HTR-8/SVneo (cell line): ENCODE data around the gene MSI2.

ENCODE experiments used
- DNase-seq: peaks from one replicate; pipeline ENCODE4 v3.0.0; 2011; ENCODE audit warnings: low spot score, mixed read lengths; ENCODE audit not compliant: insufficient read length
- FAIRE-seq: peaks from 2 replicates; lab custom pipeline; 2011; peaks lifted over from hg19 to GRCh38; lab: Jason Lieb, UNC

MSI2 gene

DNA sequence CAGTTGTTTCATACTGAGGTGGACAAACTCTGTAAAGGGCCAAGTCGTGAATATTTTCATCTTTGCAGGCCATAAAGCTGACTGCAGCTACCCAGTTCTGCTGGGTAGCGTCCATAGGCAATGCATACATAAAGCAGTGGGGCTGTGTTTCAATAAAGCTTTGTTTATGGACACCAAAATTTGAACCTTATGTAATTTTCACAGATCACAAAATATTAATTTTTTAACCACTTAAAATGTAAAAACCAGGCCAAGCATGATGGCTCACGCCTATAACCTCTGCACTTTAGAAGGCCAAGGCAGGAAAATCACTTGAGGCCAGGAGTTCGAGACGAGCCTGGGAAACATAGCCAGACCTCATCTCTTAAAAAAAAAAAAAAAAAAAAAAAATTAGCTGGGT is 340.8 kb downstream of the MSI2 start:
- DNase-seq (no peak), FAIRE-seq (no peak)

DNA sequence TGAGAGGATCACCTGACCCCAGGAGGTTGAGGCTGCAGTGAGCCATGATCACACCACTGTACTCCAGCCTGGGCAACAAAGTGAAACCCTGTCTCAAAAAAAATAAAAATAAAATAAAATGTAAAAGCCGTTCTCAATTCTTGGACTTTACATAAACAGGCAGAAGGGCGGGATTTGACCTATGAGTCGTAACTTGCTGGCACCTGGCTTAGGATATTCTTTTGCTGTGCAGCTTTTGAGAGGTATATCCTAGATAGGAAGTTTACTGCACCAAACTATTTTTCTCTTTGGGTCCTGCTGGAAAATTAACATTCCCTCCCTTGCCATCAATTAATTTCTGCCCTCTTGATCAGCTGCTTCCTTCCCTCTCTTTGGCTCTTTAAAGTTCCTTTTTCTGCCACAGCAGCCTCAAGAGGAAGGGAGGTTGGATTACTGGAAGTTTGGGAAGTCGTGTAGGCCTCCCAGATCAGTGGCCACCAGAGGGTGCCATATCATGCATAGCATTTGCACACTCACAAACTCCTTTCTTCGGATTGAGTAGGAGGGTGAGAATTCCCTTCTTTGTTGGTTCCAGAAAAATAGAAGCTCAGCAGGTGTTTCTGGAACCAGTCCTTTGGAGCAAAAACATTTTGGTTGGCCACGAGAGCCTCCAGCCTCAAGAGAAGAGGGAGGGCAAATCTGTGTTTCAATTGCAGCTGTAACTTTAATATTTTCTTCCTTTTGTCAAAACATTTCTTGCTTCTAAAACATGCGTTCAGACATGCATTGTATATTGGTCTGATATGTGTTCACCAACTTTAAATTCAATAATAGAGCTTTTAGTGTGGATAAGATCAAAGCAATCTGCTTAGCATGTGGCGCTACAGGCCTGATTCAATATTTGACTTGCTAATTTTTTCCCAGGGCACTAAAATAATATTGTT is 341.5 kb downstream of the MSI2 start:
- peak; percentile 83 for DNase-seq
- FAIRE-seq: peak; percentile 58

DNA sequence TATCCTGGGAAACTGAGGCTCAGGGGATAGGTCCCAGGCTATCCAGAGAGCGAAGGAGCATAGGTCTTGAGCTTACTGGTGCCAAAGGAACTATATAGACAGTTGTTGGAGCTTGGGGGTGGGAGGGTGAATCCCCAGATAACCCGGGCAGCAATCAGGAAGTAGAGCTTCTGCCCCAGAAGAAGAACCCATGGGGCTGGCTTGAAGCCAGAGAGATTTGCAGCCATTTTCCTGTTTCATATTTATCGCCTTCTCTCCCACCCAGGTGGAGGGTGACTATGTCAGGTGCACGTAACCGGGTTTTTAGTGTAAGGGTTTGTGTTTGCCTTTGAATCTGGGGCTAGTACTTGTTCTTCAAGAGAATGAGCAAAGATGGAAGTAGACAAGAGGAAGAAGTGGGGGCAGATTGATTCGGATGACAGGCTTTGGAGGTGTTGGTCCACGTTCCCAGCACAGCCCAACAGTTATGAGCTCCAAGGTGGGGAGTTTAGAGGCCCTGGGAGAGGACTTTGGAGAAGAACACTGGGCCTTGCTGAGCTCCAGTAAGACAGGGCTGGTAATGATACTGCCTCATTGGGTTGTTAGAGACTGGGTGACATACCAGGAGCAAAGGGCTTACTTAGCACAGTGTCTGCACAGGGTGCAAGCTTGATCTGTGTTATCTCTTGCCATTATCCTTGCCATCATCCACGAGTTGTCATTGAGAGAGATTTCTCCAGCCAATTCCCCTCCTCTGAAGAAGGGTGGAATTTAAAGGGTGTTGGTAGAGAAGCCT is 343.1 kb downstream of the MSI2 start:
- FAIRE-seq: peak; percentile 46
- no peak for DNase-seq

DNA sequence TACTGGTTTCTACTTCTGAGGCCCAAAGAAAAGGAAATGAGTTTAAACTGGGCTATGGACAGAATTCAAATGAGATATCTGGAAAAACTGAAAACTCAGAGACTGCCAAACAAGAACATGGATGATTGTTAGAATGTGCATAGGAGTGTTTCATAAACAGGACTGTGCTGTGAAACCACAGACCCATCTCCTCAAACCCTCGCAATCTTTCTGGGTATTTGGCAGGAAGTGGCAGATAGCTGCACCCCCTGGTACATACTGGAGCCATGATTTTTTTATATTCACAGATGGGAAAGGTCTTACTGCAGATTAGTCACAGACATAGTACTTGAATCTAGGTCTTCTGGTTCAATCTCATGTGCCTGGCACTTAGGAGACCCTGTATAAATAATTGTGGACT is 343.8 kb downstream of the MSI2 start:
- DNase-seq (no peak), FAIRE-seq (no peak)

DNA sequence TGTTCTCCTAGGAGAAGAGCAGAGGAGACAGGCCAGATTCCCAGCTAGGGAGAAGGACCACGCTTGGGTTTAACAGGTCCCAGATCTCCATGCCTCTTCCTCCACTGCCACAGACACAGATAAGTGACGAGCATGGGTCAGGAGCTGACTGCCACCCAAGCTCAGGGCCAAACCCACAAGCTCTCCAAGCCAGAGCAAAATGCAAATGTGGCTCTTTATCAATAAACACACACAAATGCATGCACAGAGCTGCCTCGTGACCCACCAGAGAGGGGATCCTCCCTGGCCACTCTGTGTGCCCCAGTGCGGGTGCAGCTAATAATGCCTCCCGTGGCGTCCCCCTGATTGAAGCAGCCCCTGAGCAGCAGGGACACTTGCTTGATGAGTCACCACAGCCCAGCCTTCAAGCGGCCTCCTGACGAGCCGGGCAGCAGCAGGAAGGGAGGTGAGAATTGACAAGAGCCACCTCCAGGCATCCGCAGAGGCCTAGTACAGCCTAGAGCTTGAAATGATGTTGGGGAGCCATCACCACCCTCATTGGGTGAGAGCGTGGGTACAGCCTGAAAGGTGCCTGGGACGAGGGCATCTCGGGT is 344.9 kb downstream of the MSI2 start:
- FAIRE-seq: no peak
- DNase-seq: no peak

DNA sequence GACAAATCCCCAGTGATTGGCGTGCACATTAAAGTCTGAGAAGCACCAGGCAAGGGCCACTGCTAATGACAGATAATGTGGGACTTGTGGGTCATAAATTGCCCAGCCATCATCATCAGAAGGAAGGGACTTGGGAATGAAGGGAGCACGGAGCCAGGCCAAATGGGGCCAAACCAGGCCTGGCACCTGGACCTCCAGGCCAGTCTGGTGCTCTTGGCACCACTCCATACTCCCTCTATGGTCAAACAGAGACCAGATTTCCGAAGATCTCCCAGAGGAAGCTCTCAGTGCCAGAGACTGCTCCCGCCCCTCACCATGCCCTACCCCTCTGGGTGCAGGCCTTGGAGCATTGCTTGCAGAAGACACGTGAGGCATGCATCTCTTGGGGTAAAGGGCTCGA is 346.6 kb downstream of the MSI2 start:
- FAIRE-seq (no peak), DNase-seq (no peak)

DNA sequence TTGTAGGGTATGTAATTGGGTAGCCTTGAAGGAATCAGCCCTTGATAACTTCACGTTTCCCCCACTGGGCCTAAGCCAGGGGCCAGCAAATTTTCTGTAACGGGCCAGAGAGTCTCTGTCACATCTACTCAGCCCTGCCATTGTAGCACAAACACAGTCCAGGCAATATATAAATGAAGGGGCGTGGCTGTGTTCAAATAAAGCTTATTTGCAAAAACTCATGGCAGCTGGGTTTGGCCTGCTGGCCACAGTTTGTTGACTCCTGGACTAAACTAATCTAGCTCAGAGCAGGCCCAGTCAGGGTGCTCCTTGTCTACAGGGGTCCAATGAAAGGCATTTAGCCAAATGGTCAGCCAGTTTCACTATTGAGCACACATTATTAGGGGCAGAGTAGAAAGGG is 347.2 kb downstream of the MSI2 start:
- no peak for FAIRE-seq

DNA sequence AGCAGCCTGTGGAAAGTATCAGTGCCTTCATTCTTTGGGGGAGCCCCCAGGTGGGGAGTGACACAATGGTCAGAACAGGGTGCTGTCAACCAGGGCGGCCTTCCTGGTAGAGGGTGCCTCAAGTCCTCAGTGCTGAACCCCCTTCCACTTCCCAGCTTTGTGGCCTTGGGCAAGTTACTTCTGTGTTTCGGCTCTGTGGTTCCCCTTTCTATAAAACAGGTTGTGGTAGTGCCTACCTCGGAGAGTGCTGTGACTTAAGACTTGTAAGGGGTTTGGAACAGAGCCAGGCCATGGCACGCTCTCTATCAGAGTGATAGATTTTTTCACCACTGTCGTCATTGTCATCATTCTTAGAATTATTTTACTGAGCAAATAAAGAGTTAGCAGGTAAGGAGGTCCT is 347.7 kb downstream of the MSI2 start:
- FAIRE-seq: peak; percentile 16
- no peak for DNase-seq

More for the DNA sequence above, 347.2 kb downstream of the MSI2 start:
- no peak for DNase-seq

DNA sequence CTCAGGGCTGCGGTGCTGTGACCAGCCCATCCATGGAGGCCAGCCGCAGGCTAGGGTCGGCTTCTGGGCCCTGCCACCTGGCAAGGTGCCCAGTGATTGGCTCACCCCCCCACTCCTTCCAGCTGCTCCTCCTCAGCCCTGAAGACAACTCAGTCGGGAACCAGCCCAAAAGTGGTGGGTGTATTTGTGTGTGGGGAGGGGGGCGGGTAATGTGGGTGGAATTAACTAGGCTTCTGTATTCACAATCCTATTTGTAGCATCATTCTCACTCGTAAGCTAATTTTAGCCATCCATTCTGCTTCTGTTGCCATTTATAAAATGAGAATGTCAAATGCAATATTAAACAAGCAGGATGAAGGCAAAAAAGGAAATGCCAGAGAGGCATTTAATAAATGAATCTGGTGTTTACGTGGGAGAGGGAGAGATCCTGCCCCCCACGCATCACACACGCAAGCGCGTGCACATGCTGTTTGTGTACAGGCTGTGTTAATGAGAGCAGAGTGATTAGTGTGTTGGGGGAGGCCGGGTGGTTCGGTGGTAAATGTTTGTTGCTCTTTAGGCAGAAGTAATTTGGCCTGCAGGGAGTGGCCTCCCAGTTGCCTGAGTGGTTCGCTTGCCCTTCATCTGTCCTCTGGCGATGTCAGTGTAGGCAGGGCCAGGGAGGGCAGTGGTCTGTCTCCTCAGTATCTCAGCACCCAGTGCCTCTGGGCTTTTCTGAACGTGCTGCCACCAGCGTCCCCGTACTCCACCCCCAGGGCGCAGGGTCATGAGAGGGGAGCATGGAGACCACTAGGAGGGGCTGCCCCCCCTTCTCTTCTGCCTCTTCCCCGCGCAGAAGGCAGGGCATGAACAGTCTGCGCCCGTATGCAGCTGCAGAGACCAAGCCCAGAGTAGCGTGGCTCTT is 348.7 kb downstream of the MSI2 start:
- peak; percentile 68 for FAIRE-seq
- no peak for DNase-seq

DNA sequence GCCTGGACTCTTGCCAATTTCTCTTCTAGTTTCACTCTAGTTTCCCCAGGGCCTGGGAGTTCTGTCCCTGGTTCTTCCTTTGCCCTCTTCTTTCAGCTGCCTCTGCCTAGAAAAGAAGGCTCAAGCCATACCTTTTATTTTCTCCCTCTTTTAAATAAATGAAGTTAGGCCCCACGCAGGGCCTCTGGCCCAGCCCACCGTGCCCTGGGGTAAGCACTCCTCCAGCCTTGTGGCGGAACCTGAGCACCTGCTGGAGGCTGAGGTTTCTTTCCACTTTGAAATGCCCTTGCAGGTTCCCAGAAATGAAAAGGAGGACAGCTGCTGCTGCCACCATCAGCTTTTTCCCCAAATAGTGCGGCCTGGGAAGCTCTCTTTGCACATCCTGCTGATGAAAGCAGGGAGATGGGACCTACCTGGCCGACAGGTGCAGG is 349.4 kb downstream of the MSI2 start:
- DNase-seq: no peak

DNA sequence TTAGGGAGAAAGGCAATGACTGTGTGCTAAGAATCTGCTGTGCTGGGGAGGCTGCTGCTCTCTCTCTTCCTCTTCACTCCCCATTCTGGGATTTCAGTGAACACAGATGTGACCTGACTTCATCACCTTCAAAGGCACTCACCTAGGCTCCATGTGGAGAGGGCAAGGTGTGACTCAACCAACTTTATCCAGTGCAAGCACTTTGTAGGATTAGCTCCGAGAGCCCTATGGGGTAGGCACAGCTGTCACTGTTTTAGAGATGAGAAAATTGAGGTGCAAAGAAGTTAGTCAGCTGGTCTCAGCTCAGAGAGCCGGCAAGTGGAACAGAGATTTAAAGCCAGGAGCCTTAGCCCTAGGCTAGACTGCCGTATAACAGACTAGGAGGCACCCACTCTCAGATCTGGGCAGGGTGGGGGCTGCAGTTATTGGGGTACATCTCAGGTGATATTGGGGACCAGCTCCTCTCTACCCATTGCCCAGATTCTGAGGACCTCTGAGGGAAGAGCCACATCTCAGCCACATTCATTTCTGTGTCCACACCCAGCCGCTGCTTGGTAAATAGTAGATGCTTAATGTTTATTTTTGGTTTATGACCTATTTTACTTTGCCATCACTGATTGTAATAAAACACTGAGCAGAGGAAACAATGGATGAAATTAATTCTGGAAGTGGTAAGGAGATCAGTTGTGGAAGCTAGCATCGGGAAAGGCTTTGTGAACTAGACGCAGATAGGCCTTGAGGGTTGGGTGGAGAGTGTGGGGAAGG is 350.0 kb downstream of the MSI2 start:
- DNase-seq (no peak), FAIRE-seq (peak; percentile 80)

More for the DNA sequence above, 349.4 kb downstream of the MSI2 start:
- FAIRE-seq: no peak

DNA sequence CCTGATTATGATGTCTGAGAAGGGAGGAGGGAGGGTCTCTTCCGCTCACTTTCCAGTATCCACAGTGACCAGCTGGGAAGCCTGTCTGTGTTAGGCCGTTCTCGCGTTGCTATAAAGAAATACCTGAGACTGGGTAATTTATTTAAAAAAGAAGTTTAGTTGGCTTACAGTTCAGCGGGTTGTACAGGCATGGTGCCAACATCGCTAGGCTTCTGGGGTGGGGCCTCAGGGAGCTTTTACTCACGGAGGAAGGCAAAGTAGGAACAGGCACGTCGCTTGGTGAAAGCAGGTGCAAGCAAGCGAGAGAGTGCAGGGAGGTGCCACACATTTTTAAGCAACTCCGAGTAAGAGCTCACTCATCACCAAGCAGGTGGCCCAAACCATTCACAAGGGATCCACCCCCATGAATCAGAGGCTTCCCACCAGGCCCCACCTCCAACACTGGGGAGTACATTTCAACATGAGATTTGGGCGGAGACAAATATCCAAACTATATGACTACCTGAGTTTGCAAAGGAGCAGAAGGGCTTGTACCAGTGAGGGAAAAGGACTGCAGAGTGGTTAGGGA is 351.3 kb downstream of the MSI2 start:
- no peak for FAIRE-seq
- DNase-seq: no peak

DNA sequence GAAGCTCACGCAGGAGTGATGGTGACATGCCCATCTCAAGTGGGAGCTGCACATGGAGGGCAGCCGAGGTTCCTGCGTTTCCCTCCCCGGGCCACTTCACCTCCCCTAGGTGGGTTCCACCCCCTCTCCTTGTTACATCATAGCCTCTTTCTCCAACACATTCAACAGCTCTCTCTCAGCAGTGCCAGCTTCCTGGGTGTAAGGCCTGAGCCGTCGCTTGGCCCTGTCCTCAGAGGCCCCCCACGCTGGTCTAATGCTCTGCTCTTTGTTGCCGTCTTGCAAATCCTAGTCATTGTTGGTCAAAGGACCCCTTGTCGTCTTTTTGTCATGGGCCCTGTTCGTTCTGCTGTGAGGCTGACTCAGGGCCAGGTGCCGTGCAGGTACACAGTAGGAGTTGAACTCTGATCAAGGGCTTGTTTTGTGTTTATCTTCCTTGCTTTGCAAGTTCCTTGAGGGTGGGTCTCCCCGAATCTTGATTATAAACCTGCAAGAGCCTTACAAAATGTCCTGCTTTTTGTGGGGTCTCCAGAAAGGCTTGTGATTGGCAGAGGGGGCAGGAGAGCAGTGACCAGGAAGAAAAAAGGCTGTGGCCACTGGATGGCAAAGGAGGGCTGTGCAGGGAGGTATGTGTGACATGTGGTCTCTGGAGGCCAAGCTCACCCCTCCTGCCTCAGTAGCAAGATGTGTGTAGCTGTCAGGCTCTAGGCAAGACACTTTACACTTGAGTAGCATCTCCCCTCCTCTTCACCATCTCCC is 352.2 kb downstream of the MSI2 start:
- FAIRE-seq (peak; percentile 16), DNase-seq (no peak)

DNA sequence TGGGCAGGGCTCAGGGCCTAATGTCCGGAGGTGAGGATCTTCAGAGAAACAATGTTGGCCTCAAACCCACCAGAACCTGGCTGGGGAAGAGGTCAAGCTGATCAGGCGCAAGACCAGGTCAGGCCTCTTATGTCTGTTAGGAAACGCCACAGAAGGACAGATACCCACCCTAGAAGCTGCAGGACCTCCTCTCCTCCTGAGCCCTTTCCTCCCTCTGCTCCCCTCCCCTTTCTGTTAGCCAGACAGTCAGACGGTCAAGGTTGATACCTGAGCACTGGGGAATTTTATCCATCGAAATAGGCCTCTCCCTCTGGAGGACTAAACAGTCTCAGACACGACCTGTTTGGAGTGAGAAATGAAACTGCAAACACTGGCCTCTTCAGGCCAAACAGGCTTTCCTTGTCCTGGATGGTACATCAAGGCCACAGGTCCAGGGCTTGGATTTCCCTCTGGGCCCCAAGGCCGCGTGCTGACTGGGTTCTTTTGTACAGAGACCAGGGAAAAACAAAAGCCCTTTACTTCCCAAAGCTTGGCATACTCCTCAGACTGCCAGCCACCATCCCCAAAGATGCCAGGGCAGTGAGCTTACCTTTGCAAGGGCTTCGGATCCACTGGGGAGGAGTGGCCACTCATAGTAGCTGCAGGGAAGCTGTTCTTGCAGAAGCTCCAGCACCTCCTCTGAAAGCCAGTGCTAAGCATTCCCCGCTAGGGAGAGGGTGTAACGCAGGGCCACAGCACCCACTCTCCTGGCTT is 353.0 kb downstream of the MSI2 start:
- FAIRE-seq: no peak
- no peak for DNase-seq

DNA sequence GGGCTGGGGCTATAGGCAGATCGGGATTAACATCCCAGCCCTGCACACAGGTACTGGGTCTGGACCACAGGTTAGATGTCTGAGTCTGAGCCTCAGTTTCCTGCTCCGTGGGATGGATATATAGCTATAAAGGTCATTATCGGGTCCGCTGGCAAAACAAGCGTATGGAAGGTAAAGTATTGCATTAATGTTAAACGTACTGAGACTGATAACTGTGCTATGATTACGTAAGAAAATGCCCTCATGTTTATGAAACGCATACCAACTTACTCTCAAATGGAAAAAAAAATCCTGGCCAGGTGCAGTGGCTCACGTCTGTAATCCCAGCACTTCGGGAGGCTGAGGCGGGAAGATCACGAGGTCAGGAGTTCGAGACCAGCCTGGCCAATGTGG is 353.6 kb downstream of the MSI2 start:
- DNase-seq (no peak), FAIRE-seq (no peak)

DNA sequence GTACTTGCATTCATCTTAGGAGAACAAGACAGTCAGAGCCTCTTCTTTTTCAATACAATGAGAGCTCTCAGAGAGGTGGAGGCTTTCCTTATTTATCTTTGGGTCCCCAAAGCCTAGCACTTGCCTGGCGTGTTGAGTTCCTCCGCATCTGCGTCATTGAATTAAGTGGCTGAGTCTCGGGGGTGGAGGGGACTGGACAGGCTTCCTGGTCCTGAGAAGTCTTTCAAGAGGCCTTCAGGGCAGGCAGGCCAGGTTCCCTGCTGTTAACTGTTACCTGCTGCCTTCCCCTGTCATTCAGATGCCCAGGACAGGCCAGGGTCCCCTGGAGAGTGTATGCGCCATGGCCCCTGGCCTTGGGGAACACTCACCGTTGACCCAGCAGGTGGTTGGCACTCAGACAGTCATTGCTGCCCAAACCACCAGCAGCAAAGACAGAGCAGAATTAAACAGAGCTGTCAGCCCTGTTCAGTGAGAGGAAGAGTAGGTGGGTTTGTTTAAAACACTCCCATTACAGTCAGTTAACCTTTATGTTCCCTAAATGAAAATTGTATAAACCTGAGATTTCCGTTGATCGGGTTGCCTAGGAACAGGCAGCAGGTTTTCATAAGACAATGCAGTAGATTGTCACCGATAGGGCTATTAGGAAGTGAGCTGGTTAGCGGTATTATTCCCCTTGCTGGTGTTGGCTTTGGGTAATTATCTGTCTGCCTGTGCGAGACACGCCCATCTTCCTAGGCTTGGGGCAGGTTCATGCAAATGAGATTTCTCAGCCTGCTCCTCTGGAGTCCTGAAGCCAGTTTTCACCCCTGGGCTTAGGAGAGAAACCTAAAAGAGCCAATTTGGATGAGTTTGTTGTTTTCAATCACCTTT is 356.1 kb downstream of the MSI2 start:
- FAIRE-seq (peak; percentile 40), DNase-seq (no peak)

DNA sequence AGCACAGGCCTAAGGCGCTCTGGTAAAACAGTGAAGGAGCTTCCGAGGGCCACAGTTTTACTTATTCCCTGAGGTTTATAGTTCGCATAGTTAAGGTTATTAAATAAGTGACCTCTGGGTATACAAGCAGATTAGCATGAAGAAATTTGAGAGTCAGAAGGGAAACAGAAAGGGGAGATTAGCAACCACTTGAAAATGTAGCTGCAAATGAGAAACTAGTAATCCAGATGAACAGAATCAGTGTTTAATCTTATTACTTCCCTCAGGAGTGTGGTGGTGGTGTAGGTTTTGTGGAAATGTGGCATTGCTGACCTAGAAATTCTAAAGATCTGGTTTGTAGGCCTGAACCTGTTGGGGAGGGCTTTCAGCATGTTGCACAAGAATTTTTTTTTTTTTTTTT is 358.4 kb downstream of the MSI2 start:
- FAIRE-seq: no peak
- no peak for DNase-seq
